ENCODE results near the gene FABP1. TPM values are rescaled to one million over a fixed set of nuclear protein-coding genes. Genes with fewer than 3 reads are reported as not detected.

FABP1 gene
- total and polyA plus RNA-seq, 2 donors (not counting 1 experiment from before 2014, with no cell fraction given), result not detected

DNA sequence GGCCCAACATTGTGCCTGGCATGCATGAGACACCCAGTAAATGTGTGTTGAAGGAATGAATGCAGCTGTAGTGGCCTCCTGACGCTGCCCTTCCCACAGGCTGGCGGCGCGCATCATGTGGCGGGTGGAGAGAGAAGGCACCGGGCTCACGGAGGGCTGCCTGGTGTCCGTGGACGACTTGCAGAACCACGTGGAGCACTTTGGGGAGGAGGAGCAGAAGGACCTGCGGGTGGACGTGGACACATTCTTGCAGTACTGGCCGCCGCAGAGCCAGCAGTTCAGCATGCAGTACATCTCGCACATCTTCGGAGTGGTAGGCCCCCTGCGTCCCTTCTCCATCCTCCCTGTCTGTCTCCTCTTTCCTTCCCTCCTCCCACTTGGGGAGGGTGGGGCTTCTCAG lies 40.1 kb downstream of the FABP1 start:
- H3K36me3 ChIP-seq (ENCODE audit: control insufficient read depth, insufficient read depth, low read length), result no peaks in the 10 kb centered on the region
- no peak overlapping the region for H2AFZ ChIP-seq (ENCODE audit: low read length)
- no peaks in the 10 kb centered on the region for H3K27me3 ChIP-seq (ENCODE audit: control insufficient read depth, insufficient read depth, low read length)
- H3K4me2 ChIP-seq (ENCODE audit: extremely low read depth, insufficient read depth, low read length), result no peak overlapping the region
- no peaks in the 10 kb centered on the region for H3K79me2 ChIP-seq (ENCODE audit: control insufficient read depth, insufficient read depth, low read length)
- no peak overlapping the region for H3K27ac ChIP-seq (ENCODE audit: insufficient read depth, low read length)
- no peak overlapping the region for H3K4me3 ChIP-seq (replicated peaks in 1 of 4; ENCODE audit: control extremely low read depth in 1 of 4, insufficient read depth in 1 of 4, low read depth in 3 of 4, low read length in 4 of 4)
- H3K9me3 ChIP-seq (ENCODE audit: control insufficient read depth, insufficient read depth, low read depth, low read length), result no peaks in the 10 kb centered on the region
- no peak for DNase-seq (ENCODE audit: low read depth in 2 of 2)
- H3K9ac ChIP-seq (ENCODE audit: insufficient read depth, low read length), result no peak overlapping the region
- no peaks in the 10 kb centered on the region for H4K20me1 ChIP-seq (ENCODE audit: control insufficient read depth, extremely low read depth, insufficient read depth, low read length)
- no peaks in the 10 kb centered on the region for H3K4me1 ChIP-seq (ENCODE audit: control insufficient read depth, extremely low read depth, insufficient read depth, low read length)
- no peak for TF ChIP-seq CTCF (conservative IDR thresholded peaks at IDR 0.05 in 1 of 2, IDR thresholded peaks at IDR 0.05 in 1 of 2; ENCODE audit: low read depth in 1 of 2, low read length in 2 of 2)
- no peak for TF ChIP-seq EZH2 (IDR thresholded peaks at IDR 0.05; ENCODE audit: low read length, missing control alignments)

DNA sequence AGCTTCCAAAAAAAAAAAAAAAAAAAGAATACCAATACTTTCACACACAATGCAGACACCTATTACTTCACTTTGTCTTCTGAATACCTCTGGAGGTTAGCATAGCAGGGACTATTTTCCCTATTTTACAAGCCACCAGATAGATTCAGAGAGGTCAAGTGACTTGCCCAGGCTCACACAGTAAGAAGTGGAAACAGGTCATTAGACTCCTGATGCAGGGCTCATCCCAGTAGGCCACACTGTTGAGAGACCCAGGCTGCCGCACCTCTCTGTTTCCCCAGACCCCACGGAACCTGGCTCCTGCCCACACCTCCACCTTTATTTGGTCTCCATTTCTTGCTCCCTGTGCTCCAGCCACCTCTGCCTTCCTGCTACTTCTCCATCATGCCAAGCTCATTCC lies 40.8 kb downstream of the FABP1 start:
- no peak for DNase-seq (ENCODE audit: low read depth in 2 of 2)
- no peak overlapping the region for H3K4me2 ChIP-seq (ENCODE audit: extremely low read depth, insufficient read depth, low read length)
- no peak for TF ChIP-seq EZH2 (IDR thresholded peaks at IDR 0.05; ENCODE audit: low read length, missing control alignments)
- TF ChIP-seq CTCF (conservative IDR thresholded peaks at IDR 0.05 in 1 of 2, IDR thresholded peaks at IDR 0.05 in 1 of 2; ENCODE audit: low read depth in 1 of 2, low read length in 2 of 2), result no peak
- H2AFZ ChIP-seq (ENCODE audit: low read length), result no peak overlapping the region
- H3K4me1 ChIP-seq (ENCODE audit: control insufficient read depth, extremely low read depth, insufficient read depth, low read length), result no peaks in the 10 kb centered on the region
- no peak overlapping the region for H3K4me3 ChIP-seq (replicated peaks in 1 of 4; ENCODE audit: control extremely low read depth in 1 of 4, insufficient read depth in 1 of 4, low read depth in 3 of 4, low read length in 4 of 4)
- H4K20me1 ChIP-seq (ENCODE audit: control insufficient read depth, extremely low read depth, insufficient read depth, low read length), result no peaks in the 10 kb centered on the region
- H3K36me3 ChIP-seq (ENCODE audit: control insufficient read depth, insufficient read depth, low read length), result no peaks in the 10 kb centered on the region
- no peak overlapping the region for H3K9ac ChIP-seq (ENCODE audit: insufficient read depth, low read length)
- H3K27ac ChIP-seq (ENCODE audit: insufficient read depth, low read length), result no peak overlapping the region
- no peaks in the 10 kb centered on the region for H3K79me2 ChIP-seq (ENCODE audit: control insufficient read depth, insufficient read depth, low read length)
- no peaks in the 10 kb centered on the region for H3K9me3 ChIP-seq (ENCODE audit: control insufficient read depth, insufficient read depth, low read depth, low read length)
- no peaks in the 10 kb centered on the region for H3K27me3 ChIP-seq (ENCODE audit: control insufficient read depth, insufficient read depth, low read length)

GRCh38 chr2:88086401-88086800 lies 41.5 kb downstream of the FABP1 start:
- Histone ChIP-seq H3K27ac (ENCODE audit: insufficient read depth, low read length) (no peak overlapping the region), H3K4me3 (replicated peaks in 1 of 4; ENCODE audit: control extremely low read depth in 1 of 4, insufficient read depth in 1 of 4, low read depth in 3 of 4, low read length in 4 of 4) (no peak overlapping the region), H3K79me2 (ENCODE audit: control insufficient read depth, insufficient read depth, low read length) (no peaks in the 10 kb centered on the region), H3K9me3 (ENCODE audit: control insufficient read depth, insufficient read depth, low read depth, low read length) (no peaks in the 10 kb centered on the region), H3K9ac (ENCODE audit: insufficient read depth, low read length) (no peak overlapping the region), H3K4me2 (ENCODE audit: extremely low read depth, insufficient read depth, low read length) (no peak overlapping the region), H3K4me1 (ENCODE audit: control insufficient read depth, extremely low read depth, insufficient read depth, low read length) (no peaks in the 10 kb centered on the region), H4K20me1 (ENCODE audit: control insufficient read depth, extremely low read depth, insufficient read depth, low read length) (no peaks in the 10 kb centered on the region), H3K27me3 (ENCODE audit: control insufficient read depth, insufficient read depth, low read length) (no peaks in the 10 kb centered on the region), H2AFZ (ENCODE audit: low read length) (no peak overlapping the region), H3K36me3 (ENCODE audit: control insufficient read depth, insufficient read depth, low read length) (no peaks in the 10 kb centered on the region)
- no peak for DNase-seq (ENCODE audit: low read depth in 2 of 2)
- TF ChIP-seq CTCF (conservative IDR thresholded peaks at IDR 0.05 in 1 of 2, IDR thresholded peaks at IDR 0.05 in 1 of 2; ENCODE audit: low read depth in 1 of 2, low read length in 2 of 2), result no peak
- TF ChIP-seq EZH2 (IDR thresholded peaks at IDR 0.05; ENCODE audit: low read length, missing control alignments), result no peak

Measured in fibroblast of lung (primary cell).